ENCODE data around the gene PSMA7.

Gene PSMA7

DNA sequence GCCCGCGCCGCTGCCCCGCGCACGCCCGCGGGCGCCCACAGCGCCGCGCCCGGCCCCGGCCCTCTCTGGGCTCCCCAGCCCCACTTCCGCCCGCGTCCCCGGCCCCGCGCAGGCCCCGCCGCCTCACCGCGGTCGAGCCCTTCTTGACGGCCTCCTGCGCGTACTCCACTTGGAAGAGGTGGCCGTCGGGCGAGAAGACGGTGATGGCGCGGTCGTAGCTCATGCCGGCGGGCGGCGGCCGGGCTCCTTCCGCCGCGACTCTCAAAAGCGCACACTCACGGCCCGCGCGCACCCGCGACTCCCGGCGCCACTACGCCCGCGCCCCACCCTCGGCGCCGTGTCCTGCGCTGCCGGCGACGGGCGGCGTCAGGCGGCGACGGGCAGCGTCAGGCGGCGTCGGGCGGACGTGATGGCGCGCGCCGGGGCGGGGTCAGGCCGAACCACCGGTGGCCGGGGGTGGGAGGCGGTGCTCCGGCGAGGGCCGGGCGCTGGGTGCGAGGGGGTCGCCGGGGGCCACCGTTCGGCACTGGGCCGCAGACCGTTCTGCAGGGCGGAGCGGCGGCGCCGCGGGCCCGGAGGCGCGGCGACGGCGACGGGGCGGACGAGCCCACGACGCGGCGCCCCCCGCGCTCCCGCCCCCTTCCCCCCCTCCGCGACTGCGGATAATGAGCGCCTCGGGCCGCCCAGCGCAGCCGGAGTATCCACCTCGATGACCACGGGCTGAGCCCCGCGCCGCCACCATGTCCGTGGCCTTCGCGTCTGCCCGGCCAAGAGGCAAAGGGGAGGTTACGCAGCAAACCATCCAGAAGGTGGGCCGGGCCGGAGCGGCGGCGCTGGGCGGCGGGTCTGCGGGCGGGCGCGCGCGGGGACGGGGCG lies at the start of gene PSMA7, which contains the start of gene SS18L1:
Gene PSMA7 (minus strand): TSS at position 314 of the 876 bp plus-strand sequence. CDS start 91 bp downstream, at position 223.
Gene SS18L1 (plus strand): TSS at position 689 of the 876 bp plus-strand sequence. CDS start 52 bp downstream, at position 741.
- no peak for FAIRE-seq

DNA sequence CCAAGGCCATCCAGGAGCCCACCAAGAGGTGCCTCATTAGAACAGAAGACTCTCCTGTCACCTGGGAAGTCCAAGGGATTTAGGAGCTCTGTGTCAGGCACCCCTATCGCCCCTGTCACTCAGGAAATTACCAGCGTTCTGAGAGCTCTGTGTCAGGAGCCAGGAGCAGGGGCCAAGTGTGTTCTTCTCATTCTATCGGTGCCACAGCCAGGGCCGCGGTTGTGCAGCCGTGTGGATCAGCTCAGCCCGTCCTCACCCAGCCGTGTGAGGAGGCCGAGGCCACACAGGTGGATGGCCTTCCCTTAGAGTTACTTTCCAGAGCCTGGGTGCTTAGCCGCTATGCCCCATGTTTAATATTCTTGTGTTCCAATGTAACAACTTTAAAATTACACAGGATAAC lies 49.4 kb upstream of the PSMA7 start:
- no peak for FAIRE-seq

DNA sequence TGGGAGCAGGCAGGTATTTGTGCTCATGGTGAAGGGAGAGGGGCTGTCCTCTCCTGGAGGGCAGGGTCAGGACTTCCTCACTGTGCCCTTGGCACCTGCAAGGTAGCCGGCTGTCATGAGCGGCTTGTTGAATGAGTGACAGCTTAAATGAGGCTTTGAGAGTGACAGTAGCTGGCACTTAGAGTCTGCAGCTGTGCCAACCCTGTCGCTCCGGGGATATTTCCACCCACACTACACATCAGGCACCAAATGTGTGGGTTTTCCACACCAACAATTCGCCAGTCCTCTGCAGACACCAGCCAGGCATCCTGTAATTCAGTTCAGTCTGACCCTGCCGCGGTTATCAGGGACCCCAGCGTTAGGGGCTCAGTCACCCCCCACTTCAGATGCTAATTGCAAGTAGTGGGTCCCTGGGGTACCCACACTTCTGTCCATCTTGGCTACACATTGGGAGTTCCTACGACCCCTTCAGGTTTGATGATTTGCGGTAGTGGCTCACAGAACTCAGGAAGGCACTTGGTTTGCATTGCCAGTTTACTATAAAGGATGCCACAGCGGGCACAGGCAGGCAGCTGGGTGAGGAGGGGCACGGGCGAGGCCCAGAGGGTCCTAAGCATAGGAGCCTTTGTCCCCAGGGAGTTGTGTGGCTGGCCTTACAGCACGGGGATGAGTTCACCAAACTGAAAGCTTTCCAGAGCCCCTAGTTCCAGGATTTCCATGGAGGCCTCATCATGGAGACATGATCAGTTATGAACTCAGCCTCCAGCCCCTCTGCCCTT lies 48.8 kb upstream of the PSMA7 start:
- FAIRE-seq: no peak

DNA sequence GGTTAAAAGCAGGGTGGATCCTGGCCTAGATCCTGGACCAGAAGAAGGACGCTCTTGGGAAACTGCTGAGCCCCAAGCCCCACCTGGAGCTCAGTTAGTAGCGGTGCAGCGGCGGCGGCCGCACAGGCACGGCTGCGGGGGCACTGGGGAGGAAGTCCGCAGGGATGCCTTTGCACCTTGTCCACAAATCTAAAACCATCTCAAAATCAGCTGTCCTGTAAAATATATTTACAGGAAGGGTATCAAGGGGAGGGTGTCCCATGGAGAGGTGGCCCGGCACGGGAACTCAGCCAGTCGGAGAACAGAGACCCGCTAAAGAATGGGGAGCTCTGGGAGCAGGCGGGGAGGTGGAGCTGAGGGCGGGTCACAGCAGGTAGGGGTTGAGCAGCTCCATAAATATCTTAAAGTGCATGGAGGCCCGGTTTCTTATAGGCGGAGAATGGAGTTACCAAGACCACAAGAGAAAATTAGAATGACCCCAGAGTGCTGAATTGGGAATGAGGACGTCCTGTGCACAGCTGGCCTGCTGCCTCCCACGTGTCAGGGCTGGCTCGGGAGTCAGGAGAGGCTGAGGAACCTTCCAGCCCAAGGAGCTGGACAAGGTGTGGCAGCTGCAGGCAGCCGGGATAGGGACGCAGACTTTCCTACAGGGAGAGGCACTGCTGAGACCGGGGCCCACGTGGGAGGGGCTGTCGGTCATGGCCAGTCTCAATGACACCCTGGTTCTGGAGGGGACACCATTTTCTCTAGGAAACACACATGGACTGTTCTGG lies 47.6 kb upstream of the PSMA7 start:
- FAIRE-seq: no peak

DNA sequence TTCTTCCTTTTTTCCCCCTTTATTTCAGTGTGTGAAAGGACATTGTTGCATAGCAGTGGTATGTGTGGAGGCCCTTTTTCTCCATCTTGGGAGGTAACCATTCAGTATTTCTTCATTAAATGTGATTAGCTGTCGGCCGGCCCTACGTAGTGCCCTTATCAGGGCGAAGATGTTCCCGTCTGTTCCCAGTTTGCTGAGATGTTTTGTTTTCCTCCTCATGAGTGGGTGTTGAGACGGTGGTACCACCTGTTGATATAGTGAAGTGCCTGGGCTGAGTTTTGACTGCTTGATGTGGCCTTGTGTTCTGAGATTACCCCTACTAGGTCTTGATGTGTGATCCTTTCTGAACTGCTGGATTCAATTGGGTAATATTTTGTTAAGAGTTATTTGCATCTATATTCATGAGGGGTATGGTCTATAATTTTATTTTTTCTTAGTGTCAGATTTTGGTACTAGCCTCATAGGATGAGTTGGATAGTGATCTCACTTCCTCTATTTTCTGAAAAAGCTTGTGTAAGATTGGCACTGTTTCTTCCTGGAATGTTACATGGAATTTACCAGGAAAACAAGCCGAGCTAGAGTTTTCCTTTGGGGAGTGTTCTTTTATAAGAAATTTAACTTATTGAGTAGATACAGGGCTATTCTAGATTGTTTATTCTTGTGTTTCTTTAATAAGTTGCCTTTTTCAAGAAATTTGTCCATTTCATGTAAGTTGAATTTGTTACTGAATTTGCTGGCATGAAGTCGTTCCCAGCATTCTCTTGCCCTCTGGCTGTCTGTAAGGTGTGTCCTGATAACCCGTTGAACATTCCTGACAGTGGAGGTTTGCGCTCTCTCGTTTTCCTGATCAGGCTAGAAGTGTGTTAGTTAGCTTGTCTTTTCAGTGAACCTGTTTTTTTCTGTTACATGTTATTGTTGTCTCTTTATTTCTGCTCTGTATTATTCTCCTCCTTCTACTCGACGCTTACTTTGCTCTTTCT lies 44.0 kb upstream of the PSMA7 start:
- FAIRE-seq: no peak

DNA sequence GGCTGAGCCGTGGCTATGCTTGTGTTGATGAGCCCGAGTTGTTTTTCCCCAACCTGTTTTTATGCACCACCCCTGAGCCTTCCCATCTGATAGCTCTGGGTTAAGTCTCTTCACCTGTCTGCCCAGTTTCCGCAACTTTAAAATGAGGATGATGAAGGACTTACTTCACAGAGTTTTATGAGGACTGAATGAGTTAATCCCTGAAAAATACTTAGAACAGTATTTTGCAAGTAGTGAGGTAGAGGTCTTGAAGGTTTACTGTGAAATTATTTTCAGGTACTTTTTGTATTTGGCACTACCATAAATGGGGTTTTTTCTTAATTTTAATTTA lies 42.9 kb upstream of the PSMA7 start:
- no peak for FAIRE-seq

DNA sequence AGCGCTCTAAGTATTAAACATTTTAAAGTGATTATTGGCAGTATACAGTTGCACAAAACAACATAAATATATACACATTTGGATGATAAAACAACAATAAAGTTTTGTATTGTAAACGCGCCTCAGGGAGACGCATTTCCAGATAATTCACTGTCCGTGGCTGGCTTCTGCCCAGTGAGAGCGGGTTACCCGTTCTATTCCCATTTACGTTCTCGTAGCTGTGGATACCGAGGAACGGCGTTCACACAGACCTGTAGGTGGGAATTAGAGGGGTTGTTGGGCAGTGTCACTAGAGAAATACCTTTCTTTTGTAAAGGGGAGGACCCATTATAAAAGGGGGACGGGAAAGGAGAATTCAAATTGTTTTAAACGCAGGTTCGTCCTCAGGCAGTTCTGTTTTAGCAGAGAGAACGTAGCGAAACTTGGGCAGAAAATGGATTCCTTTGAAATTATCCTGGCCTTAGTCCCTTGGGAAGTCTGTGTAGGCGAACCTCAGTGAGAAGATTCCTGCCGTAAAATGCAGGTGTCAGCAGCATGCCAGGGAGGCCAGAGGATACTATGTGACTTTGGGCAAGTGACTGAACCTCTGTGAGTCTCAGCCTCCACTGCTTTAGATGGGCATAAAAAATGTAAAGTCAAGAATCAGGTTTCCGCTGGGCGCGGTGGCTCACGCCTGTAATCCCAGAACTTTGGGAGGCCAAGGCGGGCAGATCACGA lies 40.4 kb upstream of the PSMA7 start:
- no peak for FAIRE-seq

DNA sequence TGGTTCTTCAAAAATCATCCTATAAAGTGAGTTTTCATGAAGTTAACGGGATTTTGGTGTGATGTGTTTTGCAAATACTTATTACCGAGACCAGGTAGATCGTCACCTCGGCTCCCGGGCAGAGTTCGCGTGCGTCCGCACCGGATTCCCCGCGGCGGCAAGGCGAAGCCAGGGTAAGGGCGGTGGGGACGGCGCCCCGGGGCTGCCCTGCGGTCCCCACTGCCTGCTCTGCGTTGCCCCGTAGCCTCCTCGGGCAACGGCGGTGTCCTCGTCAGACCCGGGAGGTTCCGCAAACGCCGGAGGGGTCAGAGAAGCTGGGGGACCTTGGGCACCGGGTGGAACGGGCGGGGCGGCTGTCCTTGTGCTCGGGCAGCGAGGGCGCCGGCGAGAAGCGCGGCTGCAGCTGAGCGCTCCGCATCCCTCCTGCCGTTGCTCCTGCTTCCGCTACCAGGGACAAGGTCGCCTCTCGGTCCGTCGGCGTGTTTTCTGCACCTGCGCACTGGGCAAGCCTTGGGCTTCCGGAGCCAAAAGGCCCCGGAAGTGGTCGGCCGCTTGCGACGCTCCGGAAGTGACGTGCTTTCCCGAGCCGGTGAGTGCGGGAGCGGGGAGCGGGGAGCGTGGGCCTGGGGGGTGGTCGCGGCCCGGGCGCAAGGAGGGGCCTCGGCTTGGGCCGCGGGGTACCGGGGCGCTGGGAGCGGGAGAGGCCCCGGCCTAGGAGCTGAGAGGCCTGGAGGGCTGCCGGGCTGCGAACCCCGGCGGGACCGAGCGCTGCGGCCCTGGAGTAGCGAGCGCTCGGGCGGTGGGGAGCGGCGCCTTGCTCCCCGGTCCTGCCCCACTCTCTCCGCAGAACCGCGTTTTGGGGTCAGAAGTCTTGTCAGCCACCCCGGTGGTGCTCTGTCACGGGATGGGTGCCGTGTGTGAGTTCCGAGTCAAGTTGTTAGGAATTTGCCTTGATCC lies 39.6 kb upstream of the PSMA7 start, which contains the start of gene MTG2:
Gene MTG2 (plus strand): TSS at position 560 of the 957 bp plus-strand sequence. CDS start 10,393 bp downstream, outside the sequence.
- FAIRE-seq: no peak

DNA sequence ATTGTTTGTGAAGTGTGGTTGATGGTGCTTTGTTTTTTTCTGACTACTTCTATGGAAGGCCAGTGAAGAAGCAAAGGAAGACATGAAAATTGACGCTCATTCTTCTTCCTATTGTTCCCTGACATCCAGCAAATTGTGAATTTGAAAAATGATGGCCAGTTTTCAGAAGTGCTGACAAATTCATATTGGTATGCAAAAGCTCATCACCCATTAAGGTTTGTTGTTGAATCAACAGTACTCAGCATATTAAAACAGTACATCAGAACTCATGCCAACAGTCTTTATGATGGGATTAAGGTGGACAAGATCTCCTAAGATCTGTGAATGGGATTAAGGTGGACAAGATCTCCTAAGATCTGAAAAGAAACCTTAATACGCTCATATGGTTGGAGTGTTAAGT lies 38.6 kb upstream of the PSMA7 start:
- FAIRE-seq: no peak

DNA sequence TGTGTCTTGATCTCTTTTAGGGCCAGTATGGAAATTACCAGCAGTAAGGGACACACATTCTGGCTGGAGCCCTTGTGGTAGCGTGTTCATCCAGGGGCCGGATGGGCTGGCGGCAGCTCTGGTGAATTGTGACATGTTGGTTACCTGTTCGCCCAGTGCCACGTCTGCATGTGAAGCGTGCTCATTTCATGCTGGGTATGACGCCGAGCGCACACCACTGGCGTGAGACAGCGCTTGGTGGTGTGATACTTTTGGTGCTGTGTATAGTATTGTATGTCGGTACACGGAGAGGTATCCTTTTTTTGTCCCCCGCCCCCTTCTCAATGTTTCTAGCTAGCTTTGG lies 35.9 kb upstream of the PSMA7 start:
- no peak for FAIRE-seq

DNA sequence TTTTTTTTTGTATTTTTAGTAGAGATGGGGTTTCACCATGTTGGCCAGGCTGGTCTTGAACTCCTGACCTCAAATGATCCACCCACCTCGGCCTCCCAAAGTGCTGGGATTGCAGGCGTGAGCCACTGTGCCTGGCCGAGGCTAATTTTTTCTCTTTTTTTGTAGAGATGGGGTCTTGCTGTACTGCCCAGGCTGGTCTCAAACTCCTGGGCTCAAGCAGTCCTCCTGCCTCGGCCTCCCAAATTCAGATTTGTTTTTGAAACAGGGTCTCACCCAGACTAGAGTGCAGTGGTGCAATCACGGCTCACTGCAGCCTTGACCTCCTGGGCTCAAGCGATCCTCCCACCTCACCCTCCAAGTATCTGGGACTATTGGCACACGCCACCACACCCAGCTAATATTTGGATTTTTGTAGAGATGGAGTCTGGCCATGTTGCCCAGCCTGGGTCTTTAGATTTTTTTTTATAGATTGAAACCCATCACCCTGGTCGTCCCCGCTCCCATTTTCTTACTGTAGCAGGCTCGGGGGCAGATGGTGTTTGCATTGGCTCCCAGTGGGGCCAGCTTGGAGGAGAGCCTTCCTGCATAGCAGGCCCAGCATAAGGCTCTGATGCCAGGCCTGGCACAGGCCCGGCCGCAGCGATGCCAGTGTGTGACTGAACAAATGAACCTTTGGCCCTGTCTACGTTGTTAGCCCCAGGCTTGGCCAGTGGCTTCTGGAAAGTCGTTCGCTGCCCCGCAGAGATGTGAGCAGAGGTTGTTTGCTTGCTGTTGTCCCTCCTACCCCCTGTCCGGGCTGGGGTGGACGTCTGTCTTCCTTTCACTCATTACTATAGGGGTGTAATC lies 35.3 kb upstream of the PSMA7 start:
- no peak for FAIRE-seq

DNA sequence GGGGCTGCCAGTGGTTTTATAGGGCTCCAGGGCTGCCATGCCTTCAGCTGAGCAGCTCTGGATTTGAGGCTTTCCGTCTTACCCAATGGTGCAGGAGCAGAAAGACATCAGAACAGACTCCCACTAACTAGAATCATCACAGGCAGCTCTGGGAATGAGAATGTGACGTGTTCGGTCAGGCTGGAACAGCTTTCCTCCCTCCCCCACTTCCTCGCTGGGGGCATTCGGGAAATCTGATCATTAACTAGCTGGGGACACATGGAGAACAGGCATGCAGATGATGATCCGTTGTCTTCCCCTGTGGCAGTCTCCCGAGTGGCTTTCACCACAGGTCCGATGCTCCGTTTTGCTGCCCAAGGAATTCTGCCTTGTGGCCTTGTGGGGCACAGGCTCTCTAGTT lies 34.1 kb upstream of the PSMA7 start:
- no peak for FAIRE-seq

DNA sequence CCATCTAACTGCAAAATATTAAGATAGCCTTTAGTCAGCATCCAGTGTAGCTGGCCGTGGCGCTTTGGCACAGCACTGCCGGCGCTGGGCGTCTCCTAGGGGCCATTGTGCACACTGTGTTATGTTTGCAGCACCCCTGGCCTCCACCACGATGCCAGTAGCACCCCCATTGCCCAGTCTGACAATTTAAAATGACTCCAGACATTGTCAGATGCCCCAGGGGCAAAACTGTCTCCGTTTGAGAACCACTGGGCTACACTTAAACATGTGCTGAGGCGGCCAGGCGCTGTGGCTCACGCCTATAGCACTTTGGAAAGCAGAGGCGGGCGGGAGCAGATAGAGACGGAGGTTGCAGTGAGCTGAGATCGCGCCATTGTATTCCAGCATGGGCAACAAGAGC lies 33.7 kb upstream of the PSMA7 start:
- FAIRE-seq: no peak

DNA sequence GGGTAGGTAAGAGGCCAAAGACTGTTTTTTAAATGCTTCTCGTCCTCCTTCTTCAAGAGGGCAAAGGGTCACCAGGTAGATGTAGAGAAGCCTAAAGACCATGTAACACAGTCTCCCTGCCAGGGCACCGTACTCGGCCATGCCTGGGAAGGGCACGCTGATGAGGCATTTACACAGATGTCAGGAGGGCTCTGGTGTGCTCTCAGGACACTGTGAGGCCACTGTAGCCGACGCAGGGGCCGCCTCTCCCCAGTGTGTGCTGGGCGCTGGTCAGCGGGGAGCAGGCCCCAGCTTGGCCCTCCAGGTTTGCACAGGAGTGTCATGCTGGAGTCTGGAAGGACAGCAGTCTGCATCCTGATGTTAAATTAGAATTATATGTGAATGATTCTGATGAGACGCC lies 32.5 kb upstream of the PSMA7 start:
- no peak for FAIRE-seq

DNA sequence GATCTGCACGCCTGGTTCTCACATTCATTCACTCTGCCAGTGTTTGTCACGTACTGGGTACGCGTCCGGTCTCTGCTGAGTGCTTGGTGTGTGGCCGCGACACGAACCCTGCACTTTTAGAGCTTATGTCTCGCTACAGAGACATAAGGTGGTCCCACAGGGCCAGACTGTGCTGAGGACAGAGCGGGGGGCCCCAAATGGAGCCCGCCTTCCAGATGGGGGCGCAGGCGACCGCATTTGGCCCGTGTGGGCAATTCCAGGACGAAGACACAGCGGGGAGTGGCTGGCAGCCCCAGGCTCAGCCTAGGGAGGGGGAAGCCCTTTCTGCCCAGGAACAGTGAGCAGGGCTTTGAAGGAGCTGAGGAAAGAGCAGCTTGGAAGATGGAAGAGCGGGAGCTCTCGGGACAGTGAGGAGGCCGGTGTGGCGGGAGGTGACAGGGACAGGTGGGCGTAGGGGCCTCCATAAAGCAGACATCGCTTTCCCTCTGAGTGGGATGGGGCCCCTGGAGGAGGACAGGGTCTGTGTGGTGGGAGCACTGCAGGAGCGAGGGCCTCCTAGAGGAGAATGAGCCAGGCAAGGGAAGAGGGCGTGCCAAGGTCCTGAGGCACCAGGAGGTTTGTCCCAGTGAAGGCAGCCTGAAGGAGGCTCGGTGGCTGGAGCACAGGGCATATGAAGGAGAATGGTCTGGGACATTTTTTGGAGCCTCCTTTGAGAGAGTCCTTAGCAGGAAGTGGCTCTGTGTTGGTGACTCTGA lies 31.9 kb upstream of the PSMA7 start:
- FAIRE-seq: no peak

DNA sequence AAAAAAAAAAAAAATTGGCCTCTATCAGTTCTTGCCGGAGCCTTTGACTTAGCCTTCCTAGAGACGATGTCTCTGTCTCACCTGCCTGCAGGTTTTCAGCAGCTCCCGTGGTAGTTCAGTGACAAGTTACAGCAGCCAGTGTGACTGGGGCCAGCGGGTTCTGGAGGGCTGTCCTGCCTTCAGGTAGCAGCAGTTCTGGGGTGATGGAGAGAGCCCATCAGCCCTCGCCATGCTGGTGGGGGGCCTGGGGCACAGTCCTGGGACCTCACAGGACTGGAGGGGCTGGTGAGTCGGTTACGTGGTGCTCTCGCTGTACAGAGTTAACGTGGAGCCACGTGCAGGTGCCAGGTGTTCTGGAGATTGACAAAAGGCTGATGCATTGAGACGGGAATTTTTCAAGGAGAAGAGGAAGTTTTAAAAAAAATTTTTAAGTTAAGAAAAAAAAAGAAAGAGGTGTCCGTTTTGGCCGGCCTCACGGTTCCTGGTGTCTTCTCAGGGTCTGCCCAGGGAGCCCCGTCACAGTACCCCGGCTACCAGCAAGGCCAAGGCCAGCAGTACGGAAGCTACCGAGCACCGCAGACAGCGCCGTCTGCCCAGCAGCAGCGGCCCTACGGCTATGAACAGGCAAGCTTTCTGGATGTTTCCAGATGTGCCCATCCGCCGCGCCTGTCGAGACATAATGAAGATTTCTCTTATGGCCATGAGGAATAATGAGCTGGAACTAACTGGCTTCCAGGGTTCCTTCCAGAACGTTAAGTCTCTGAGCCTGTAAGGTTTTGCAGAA lies 31.0 kb upstream of the PSMA7 start:
- FAIRE-seq: no peak

DNA sequence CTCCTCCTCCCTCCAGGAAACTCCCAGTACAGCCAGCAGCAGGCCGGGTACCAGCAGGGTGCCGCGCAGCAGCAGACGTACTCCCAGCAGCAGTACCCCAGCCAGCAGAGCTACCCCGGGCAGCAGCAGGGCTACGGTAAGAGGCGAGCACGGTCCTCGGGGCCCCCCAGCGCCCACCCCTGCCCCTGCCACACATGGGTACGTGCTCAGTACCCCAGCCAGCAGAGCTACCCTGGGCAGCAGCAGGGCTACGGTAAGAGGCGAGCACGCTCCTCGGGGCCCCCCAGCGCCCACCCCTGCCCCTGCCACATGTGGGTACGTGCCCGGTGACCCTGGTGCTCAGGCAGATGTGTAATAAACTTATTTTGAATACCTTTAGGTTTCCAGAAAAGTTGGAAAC lies 29.5 kb upstream of the PSMA7 start:
- no peak for FAIRE-seq

DNA sequence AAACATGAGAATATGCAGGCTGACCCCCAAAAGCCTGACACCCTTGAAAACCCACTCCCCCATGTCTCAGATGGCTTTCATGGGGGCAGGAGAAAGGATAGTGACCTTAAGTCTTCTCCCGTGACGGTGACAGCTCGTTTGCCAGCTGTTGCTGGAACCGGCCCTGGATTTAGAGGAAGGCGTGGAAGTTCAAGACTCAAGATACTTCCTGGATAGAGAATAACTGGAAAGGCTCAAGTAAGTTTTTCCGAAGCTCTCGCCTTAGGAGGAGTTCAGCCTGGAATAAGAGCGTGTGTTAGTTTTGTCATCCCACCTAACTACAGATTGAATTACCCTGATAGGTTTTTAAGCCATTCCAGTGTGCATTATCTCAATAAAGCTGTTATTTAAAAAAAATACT lies 28.1 kb upstream of the PSMA7 start:
- FAIRE-seq: no peak

Data from islet of Langerhans (tissue), 1 donor.